Progenitor cell of endocrine pancreas (in vitro differentiated cells): ENCODE measurements around the gene CDH9. TPM values are rescaled to one million over a fixed set of nuclear protein-coding genes. Genes with fewer than 3 reads are reported as not detected.

Source experiments
- DNase-seq: peaks from one replicate; pipeline ENCODE4 v3.0.0; 2021; ENCODE audit warnings: low spot score; ENCODE audit not compliant: unreplicated experiment
- H3K27ac Mint-ChIP-seq: 2 replicates; pipeline ENCODE4 v1.8.0; 2021; ENCODE audit warnings: mild to moderate bottlenecking, moderate library complexity, mixed read lengths
- H3K27me3 Mint-ChIP-seq: 2 replicates; pipeline ENCODE4 v1.8.0; 2021; ENCODE audit warnings: mixed read lengths
- H3K36me3 Mint-ChIP-seq: 2 replicates; pipeline ENCODE4 v1.8.0; 2022; ENCODE audit warnings: mixed read lengths; ENCODE audit not compliant: insufficient read depth
- H3K4me1 Mint-ChIP-seq: 2 replicates; pipeline ENCODE4 v1.8.0; 2021; ENCODE audit warnings: low read depth, mixed read lengths
- H3K4me3 Mint-ChIP-seq: 2 replicates; pipeline ENCODE4 v1.8.0; 2021; ENCODE audit warnings: low read depth, mild to moderate bottlenecking, moderate library complexity, mixed read lengths
- H3K9me3 Mint-ChIP-seq: 2 replicates; pipeline ENCODE4 v1.8.0; 2021; ENCODE audit warnings: low read depth, mixed read lengths
- CTCF ChIP-seq: fragments of 200-600 bp; sonication (generic); IDR thresholded peaks from one replicate; pipeline ENCODE4 v1.5.0; 2021; ENCODE audit warnings: antibody characterized with exemption, mild to moderate bottlenecking; ENCODE audit not compliant: unreplicated experiment
- total RNA-seq: library from RNA; stranded (reverse); gene quantifications from 2 replicates; pipeline ENCODE4 v1.2.1, GENCODE V29; 2021

The CDH9 gene
- total RNA-seq, 1 donor from 2014 or later: not detected

GRCh38 chr5:27009540-27009915 is 28.9 kb downstream of the CDH9 start:
- no peak for DNase-seq
- Mint-ChIP-seq H3K27me3 (no peaks in the 10 kb centered on the region), H3K27ac (no peak overlapping the region), H3K4me1 (no peaks in the 10 kb centered on the region), H3K36me3 (no peaks in the 10 kb centered on the region), H3K9me3 (peaks cover 3% of the 10 kb centered on the region), H3K4me3 (no peak overlapping the region)
- TF ChIP-seq CTCF: no peak

- TF ChIP-seq CTCF: no peak
- DNase-seq: no peak
- no peaks in the 10 kb centered on the region for H3K4me1 Mint-ChIP-seq
- no peaks in the 10 kb centered on the region for H3K27me3 Mint-ChIP-seq
- no peak overlapping the region for H3K4me3 Mint-ChIP-seq
- H3K9me3 Mint-ChIP-seq: peaks cover 3% of the 10 kb centered on the region
- no peak overlapping the region for H3K27ac Mint-ChIP-seq
- H3K36me3 Mint-ChIP-seq: no peaks in the 10 kb centered on the region
These were observed 29.5 kb downstream of the CDH9 start for GRCh38 chr5:27008604-27009539.

GRCh38 chr5:27007121-27007520 is 31.3 kb downstream of the CDH9 start:
- no peaks in the 10 kb centered on the region for H3K27me3 Mint-ChIP-seq
- H3K9me3 Mint-ChIP-seq: no peaks in the 10 kb centered on the region
- no peak for TF ChIP-seq CTCF
- no peak for DNase-seq
- no peaks in the 10 kb centered on the region for H3K4me1 Mint-ChIP-seq
- H3K27ac Mint-ChIP-seq: no peak overlapping the region
- H3K4me3 Mint-ChIP-seq: no peak overlapping the region
- no peaks in the 10 kb centered on the region for H3K36me3 Mint-ChIP-seq

DNA sequence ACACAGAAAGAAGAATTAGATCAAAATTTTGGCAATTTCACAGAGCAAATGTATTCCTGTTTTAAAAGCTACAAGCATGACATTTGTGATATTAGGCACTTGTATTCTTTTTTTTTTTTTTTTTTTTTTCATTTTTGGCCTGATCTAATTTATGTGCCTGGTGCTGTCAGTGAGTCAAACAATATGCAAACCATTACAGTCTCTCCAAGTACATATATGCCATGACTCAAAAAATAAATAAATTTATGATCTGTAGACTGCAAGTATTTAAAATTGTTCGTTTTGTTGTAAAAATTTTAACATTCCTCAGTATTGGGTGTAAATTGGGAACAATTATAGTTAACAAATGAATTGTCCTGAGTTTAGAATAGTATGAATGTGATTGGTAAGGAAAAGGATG is 51.4 kb downstream of the CDH9 start:
- no peak overlapping the region for H3K4me3 Mint-ChIP-seq
- H3K36me3 Mint-ChIP-seq: no peaks in the 10 kb centered on the region
- H3K27me3 Mint-ChIP-seq: no peaks in the 10 kb centered on the region
- no peaks in the 10 kb centered on the region for H3K4me1 Mint-ChIP-seq
- DNase-seq: no peak
- H3K9me3 Mint-ChIP-seq: no peaks in the 10 kb centered on the region
- H3K27ac Mint-ChIP-seq: no peak overlapping the region
- no peak for TF ChIP-seq CTCF

GRCh38 chr5:26981750-26982149 is 56.6 kb downstream of the CDH9 start:
- Mint-ChIP-seq H3K9me3 (no peaks in the 10 kb centered on the region), H3K36me3 (no peaks in the 10 kb centered on the region), H3K27me3 (no peaks in the 10 kb centered on the region), H3K4me1 (no peaks in the 10 kb centered on the region), H3K27ac (no peak overlapping the region), H3K4me3 (no peak overlapping the region)
- no peak for TF ChIP-seq CTCF
- no peak for DNase-seq
